Mucosa of descending colon (tissue), 3 donors: ENCODE measurements around the gene MIB2. TPM values are rescaled to one million over a fixed set of nuclear protein-coding genes. Genes with fewer than 3 reads are reported as not detected.

Source experiments
- ATAC-seq: fragments of 200-7000 bp; cut with Tn5 transposase; one replicate; pipeline ENCODE4 v1.9.1; 2020; ENCODE audit warnings: mild to moderate bottlenecking, moderate library complexity
- DNase-seq, 3 donors: peaks; one replicate each; pipeline ENCODE4 v3.0.0-alpha.2; 2020
- H3K36me3 ChIP-seq: fragments of 200-600 bp; one replicate; pipeline ENCODE4 v1.8.0; 2021; ENCODE audit warnings: low read depth, mild to moderate bottlenecking
- H3K4me1 ChIP-seq: fragments of 200-600 bp; one replicate; pipeline ENCODE4 v1.8.0; 2021; ENCODE audit warnings: low read depth, mild to moderate bottlenecking
- H3K4me3 ChIP-seq: fragments of 200-600 bp; one replicate; pipeline ENCODE4 v1.8.0; 2021; ENCODE audit warnings: mild to moderate bottlenecking
- H3K9me3 ChIP-seq: fragments of 200-600 bp; one replicate; pipeline ENCODE4 v1.8.0; 2021; ENCODE audit warnings: mild to moderate bottlenecking
- CTCF ChIP-seq: fragments of 200-600 bp; IDR thresholded peaks from one replicate; pipeline ENCODE4 v1.8.0; 2022; ENCODE audit warnings: antibody characterized with exemption, mild to moderate bottlenecking
- intact Hi-C, 2 donors: fragments of 100-400 bp; cut with DNase I in 1 of 2; cut with micrococcal nuclease in 1 of 2; formaldehyde crosslinking; loops; one replicate each; pipeline versions ENCODE4 v1.11.0 to v1.11.1; 2022; cut with DNase I, micrococcal nuclease
- total RNA-seq, 3 donors: library from RNA; stranded (reverse); fragmentation: NEBNext Ultra II Directional in 2 of 3; extraction: Animal tissue kit (Norgen Biotek cat#: 25700) in 2 of 3; gene quantifications; one replicate each; pipeline versions ENCODE4 v1.2.1 to v1.2.4, GENCODE V29; 2021 to 2023
- donor health status: DM: no; HTN: no; CAD: no; lungs with moderate emphysema.
- donor health status: DM: no; HTN: no; CAD: no.
- donor health status: DM: no; HTN: yes; CAD: no.

MIB2 gene
- total RNA-seq, 3 donors from 2014 or later = 67.8 to 118 (median 109) TPM

DNA sequence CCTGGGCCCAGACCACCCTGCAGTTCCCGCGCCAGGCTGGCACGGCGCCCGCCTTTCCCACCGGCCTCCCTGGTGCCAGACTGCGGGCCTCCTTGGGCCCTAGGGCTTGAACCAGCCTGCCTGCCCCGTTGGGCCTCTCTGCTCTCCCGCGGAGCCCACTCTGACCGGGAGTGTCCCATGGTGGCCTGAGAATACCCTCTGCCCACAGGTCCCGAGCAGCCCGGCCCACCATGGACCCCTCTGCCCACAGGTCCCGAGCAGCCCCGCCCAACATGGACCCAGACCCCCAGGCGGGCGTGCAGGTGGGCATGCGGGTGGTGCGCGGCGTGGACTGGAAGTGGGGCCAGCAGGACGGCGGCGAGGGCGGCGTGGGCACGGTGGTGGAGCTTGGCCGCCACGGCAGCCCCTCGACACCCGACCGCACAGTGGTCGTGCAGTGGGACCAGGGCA lies 7.9 kb downstream of the MIB2 start:
- Histone ChIP-seq H3K9me3 (no peaks in the 10 kb centered on the region), H3K4me1 (peaks cover 10% of the 10 kb centered on the region), H3K4me3 (no peak overlapping the region), H3K36me3 (no peaks in the 10 kb centered on the region)
- peak in 1 of 3 donors; percentile 47 for DNase-seq
- intact Hi-C loops = no loop called here
- no peak for ATAC-seq
- no peak for TF ChIP-seq CTCF

DNA sequence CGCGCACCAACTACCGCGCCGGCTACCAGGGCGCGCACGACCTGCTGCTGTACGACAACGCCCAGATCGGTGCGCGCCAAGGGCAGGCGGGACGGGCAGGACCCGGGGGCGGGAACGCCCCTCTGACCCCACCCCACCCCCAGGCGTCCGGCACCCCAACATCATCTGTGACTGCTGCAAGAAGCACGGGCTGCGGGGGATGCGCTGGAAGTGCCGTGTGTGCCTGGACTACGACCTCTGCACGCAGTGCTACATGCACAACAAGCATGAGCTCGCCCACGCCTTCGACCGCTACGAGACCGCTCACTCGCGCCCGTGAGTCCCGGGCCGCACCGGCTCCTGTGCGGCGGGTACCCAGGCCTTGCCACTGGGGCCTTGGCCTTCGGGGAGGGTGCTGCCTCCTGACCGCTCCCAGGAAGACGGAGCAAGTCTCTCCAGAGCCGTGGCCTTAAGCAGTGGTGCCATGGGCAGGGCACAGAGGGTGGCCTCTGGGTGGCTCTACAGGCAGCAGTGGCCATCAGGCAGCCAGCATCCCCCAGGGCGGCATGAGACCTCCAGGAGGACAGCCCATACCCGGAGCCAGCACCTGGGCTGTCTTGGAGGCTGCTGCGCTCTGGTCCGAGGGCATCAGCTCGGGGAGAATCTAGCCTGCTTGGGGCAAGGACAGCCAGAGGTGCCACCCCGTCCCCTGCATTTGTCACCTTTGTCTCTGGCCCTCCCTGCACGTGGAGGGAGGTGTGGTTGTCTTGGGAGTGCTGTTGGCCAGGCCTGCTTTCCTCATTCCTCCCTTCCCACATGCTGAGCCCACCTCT lies 8.5 kb downstream of the MIB2 start:
- no peak for TF ChIP-seq CTCF
- intact Hi-C loops = no loop called here
- no peaks in the 10 kb centered on the region for H3K9me3 ChIP-seq
- H3K4me1 ChIP-seq = peaks cover 10% of the 10 kb centered on the region
- H3K36me3 ChIP-seq = no peaks in the 10 kb centered on the region
- DNase-seq = peak in 1 of 3 donors; percentile 62
- no peak overlapping the region for H3K4me3 ChIP-seq
- no peak for ATAC-seq

GRCh38 chr1:1624443-1625403 lies 9.4 kb downstream of the MIB2 start:
- Histone ChIP-seq H3K9me3 (no peaks in the 10 kb centered on the region), H3K4me1 (peaks cover 10% of the 10 kb centered on the region), H3K36me3 (no peaks in the 10 kb centered on the region), H3K4me3 (no peak overlapping the region)
- TF ChIP-seq CTCF = no peak
- intact Hi-C loops = no loop called here
- DNase-seq = peak in 1 of 3 donors; percentile 55
- no peak for ATAC-seq

- intact Hi-C loops = no loop called here
- ATAC-seq (no peak), DNase-seq (peak in 1 of 3 donors; percentile 57)
- no peaks in the 10 kb centered on the region for H3K36me3 ChIP-seq
- no peak overlapping the region for H3K4me3 ChIP-seq
- no peaks in the 10 kb centered on the region for H3K9me3 ChIP-seq
- TF ChIP-seq CTCF = no peak
- peaks cover 10% of the 10 kb centered on the region for H3K4me1 ChIP-seq
Observed at GRCh38 chr1:1625404-1625775, 10.1 kb downstream of the MIB2 start.

DNA sequence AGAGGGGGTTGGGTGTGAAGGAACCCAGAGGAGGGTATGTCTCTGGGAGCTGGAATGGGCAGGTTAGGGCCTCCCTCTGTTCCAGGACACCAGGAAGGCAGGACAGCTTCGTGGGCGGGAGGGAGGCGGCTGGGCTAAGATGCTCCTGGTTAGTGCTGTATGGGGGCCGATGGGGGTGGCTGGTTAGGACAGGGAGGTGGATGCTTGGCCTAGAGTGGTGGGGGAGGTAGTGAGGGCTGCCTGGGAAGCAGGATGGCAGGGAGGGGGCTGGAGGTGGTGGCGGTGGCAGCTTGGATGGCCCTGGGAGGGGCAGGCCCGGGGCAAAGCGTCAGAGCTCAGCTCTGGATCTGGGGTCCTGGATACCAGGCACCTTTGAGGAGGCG lies 10.5 kb downstream of the MIB2 start:
- Histone ChIP-seq H3K4me3 (no peak overlapping the region), H3K4me1 (peaks cover 10% of the 10 kb centered on the region), H3K9me3 (no peaks in the 10 kb centered on the region), H3K36me3 (no peaks in the 10 kb centered on the region)
- no peak for TF ChIP-seq CTCF
- intact Hi-C loops = no loop called here
- DNase-seq = peak in 1 of 3 donors; percentile 43
- ATAC-seq = no peak
